Keratinocyte (primary cell): ENCODE results near the gene SIN3A.

ENCODE experiments used
- EZH2 ChIP-seq: IDR thresholded peaks from one replicate; pipeline ENCODE4 v1.6.1; 2012; ENCODE audit warnings: inconsistent platforms, mild to moderate bottlenecking, low read length, moderate library complexity
- TF ChIP-seq, protein P1 (sequence below), 3 experiments: IDR thresholded peaks in 1 of 3; conservative IDR thresholded peaks in 1 of 3; optimal IDR thresholded peaks in 1 of 3; 2 replicates in 2 of 3; 3 replicates in 1 of 3; pipeline versions ENCODE3 to v1.5.1; 2011; ENCODE audit warnings: low read length in 3 of 3, mild to moderate bottlenecking in 3 of 3, moderate library complexity in 2 of 3, control low read depth in 1 of 3, inconsistent platforms in 1 of 3; ENCODE audit not compliant: insufficient read depth in 2 of 3; ENCODE audit errors: extremely low read depth in 1 of 3

GRCh38 chr15:75416584-75416983, 34.9 kb downstream of the SIN3A start:
- TF ChIP-seq, protein P1, sequence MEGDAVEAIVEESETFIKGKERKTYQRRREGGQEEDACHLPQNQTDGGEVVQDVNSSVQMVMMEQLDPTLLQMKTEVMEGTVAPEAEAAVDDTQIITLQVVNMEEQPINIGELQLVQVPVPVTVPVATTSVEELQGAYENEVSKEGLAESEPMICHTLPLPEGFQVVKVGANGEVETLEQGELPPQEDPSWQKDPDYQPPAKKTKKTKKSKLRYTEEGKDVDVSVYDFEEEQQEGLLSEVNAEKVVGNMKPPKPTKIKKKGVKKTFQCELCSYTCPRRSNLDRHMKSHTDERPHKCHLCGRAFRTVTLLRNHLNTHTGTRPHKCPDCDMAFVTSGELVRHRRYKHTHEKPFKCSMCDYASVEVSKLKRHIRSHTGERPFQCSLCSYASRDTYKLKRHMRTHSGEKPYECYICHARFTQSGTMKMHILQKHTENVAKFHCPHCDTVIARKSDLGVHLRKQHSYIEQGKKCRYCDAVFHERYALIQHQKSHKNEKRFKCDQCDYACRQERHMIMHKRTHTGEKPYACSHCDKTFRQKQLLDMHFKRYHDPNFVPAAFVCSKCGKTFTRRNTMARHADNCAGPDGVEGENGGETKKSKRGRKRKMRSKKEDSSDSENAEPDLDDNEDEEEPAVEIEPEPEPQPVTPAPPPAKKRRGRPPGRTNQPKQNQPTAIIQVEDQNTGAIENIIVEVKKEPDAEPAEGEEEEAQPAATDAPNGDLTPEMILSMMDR (optimal IDR thresholded peaks at IDR 0.05 in 1 of 3, IDR thresholded peaks at IDR 0.05 in 1 of 3, conservative IDR thresholded peaks at IDR 0.05 in 1 of 3; ENCODE audit: extremely low read depth in 1 of 3, insufficient read depth in 2 of 3, low read length in 3 of 3) = no peak
- no peak for TF ChIP-seq EZH2
